Inflammatory macrophage (primary cell): ENCODE results near the gene DGAT2L6.
"Not testable (repeated sequence)": the region's sequence is repeated elsewhere in the genome, so short reads cannot be mapped to it uniquely, and the experiment has no call there.

Experiments
- DNase-seq, 2 donors: peaks; one replicate each; pipeline ENCODE4 v3.0.0-alpha.2; 2020 to 2022

The DGAT2L6 gene

DNA sequence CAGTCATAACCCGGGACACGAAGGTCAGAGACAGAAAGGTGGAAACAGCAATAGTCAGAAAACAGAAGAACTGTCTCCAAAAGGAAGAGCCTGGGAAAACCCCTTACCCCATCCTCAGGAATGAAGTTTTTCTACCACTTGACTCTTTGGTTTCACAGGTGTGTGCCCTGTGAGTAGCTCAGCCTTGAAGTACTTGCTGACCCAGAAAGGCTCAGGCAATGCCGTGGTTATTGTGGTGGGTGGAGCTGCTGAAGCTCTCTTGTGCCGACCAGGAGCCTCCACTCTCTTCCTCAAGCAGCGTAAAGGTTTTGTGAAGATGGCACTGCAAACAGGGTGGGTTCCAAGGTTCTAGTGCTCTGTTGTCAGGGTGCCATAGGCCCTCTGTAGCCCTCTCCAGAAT, 24.4 kb downstream of the DGAT2L6 start:
- no peak for DNase-seq

DNA sequence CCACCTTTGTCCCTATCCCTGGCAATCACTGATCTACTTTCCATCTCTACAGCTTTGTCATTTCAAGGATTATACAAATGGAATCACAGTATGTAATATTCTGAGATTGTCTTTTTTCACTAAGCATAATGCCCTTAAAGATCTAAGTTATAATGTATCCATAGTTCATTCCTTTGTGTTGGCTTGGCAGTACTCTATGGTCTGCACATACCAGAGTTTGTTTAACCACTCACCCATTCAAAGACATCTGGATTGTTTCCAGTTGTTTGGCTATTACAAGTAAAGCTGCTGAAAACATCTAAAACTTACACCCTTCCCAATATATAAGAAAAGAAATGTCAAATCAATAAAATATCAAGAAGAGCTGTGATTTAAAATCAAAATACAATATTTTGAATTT, 31.2 kb downstream of the DGAT2L6 start:
- DNase-seq = no peak

DNA sequence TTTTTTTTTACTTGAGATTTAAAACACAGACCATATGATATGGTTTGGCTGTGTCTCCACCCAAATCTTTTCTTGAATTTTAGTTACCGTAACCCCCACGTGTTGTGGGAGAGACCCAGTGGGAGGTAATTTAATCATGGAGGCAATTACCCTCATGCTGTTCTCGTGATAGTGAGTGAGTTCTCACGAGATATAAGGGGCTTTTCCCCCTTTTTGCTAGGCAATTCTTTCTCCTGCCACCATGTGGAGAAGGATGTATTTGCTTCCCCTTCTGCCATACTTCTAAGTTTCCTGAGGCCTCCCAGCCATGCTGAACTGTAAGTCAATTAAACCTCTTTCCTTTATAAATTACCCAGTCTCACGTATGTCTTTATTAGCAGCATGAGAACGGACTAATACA, 32.3 kb downstream of the DGAT2L6 start:
- not testable (repeated sequence) for DNase-seq

DNA sequence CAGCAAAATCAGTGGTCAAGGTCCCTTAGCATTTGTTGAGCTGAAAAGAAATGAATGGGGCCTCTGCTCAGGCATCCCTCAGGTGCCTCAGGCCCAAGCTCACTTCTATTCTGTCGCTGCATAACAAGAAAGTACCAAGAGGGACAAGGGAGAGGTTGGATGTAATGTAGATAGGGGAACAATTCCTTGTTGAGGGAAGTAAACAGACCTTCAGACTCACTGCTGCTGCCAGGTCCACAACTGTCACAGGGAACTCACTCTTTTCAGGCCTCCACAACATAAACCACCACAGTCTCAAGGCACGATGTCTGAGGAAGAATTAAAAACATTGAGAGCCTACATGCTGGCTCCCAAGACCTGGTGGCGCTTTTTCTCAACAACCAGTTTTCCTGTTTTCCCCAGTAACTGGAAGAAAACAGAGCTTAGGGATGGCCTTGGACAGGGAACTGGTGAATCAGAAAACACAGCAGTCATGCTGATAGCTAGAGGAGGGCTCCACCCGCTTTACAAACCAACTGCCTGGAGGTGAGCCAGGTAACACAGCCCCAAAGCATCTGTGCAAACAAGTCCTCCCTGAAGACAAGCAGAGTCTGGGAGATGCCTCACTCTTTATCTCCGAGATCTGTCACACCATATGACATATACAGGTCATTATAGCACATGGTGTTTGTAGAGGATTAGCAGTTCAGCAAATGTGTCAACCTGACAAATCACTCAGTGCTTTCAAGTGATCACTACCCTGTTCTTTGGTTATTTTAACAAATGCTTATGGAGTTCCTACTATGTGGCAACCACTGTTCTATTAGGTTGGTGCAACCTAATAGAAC, 42.9 kb downstream of the DGAT2L6 start:
- DNase-seq = no peak

DNA sequence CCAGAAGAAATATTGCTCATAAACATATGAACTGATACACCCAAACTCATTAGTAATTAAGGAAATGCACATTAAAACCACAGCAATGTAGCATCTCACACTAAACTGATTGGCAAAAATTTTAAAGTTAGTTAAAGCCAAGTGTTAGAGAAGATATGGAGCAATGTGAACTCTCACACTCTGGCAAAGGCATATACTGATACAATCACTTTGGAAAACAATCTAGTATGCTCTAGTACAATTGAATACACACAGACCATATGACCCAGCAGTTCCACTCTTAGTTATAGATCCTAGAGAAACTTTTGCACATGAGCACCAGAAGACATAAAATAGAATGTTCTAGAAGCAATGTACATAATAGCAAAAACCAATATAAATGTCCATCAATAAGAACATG, 48.8 kb downstream of the DGAT2L6 start:
- DNase-seq = no peak

DNA sequence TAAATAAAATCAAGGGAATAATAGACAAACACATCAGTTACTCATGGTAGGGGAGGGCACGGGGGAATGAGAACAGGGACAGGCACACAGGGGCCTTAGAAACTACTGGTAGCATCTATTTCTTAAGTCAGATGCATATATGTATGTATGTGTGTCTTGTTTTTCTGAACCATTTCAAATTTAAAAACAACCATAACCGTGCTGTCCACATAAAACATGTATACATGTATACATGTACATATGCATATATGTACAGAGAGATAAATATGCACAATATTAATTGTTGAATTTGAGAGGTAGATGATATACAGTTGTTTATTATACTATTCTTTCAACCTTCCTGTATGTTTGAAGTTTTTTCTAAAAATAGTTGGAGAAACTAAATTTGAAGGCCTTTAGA, 49.4 kb downstream of the DGAT2L6 start:
- DNase-seq = no peak

DNA sequence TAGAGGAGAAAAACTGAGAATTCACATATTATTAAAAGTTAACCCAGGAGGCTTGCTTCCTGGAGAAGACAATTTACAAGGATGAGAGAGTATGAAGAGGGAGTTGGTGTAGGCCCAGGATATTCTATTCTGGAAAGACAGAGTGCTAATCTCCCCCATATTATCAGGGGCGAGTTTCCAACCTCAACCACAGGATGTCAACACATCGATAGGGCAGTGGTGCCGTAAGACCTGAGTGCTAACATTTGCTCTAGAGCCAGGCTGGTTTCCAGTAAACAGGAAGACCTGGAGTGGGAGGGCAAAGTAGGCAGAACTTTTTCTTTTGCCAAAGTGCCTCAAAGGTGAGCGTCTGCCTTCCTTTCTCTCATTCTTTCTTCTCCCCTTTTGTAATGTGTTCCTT, 54.4 kb downstream of the DGAT2L6 start:
- DNase-seq = no peak

DNA sequence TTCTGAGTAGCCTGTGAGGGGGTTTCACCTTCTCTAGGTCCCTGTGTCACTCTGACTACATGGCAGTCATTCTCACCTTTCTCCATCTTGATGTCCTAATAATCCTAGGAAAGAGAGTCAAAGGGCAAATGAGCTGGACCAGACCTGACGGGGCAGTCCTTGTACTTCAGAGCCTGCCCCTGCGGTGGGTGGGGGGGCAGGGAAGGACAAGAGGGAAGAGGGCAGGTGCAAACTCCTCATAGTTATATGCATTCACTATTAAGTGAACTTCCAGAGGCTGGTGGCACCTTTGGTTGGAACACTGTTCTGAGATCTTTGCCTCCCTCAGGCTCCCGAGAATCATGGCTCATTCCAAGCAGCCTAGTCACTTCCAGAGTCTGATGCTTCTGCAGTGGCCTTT, 57.1 kb downstream of the DGAT2L6 start, which contains the start of gene AWAT1:
Gene AWAT1, plus strand, starts transcription at position 301 of the 400 bp plus-strand sequence. Its CDS starts 41 bp downstream, at position 342.
- DNase-seq = no peak

DNA sequence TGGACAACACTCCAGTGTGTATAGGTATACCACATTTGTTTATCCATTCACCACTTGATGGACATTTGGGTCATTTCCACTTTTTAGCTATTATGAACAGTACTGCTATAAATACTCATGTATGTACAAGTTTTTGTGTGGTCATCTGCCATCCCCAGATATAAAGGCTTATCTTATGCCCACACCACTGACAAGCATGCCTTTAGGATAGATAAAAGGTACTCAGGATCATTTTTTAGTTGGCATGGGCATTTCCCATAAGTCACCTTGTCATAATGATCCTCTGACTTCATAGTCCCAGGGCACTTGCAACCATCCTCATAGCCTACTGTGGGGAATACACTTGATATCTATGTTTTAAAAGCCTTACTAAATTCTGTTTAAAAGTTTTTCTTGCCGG, 63.5 kb downstream of the DGAT2L6 start:
- no peak for DNase-seq

DNA sequence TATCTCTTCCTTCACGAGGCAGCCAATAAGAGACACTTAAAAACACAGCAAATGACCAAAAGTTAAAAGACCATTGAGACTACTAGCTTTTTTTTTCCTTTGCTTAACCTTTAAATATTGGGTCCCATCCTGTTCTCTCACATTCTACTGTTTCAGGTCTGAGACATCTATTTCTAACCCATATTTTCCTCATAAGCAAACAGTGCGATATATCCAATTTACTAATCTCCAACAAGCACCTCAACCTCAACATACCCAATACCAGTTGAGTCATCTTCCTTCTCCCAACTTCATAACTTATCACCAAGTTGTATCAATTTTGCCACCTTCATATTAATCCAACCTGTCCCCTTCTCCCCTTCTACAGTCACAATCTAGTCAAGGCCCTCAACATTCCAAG, 64.2 kb downstream of the DGAT2L6 start:
- no peak for DNase-seq

DNA sequence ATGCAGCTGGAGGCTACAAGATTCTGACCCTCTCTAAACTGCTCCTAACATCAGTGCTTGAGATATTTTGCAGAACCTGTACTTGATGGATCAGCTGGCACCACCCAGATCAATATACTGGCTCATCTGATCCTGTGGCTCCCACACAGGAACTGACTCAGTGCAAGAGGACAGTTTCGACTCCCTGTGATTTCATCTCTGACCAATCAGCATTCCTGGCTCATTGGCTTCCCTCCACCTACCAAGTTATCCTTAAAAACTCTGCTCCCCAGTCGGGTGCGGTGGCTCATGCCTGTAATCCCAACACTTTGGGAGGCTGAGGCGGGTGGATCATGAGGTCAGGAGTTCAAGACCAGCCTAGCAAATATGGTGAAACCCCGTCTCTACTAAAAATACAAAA, 66.3 kb downstream of the DGAT2L6 start:
- DNase-seq = not testable (repeated sequence)

DNA sequence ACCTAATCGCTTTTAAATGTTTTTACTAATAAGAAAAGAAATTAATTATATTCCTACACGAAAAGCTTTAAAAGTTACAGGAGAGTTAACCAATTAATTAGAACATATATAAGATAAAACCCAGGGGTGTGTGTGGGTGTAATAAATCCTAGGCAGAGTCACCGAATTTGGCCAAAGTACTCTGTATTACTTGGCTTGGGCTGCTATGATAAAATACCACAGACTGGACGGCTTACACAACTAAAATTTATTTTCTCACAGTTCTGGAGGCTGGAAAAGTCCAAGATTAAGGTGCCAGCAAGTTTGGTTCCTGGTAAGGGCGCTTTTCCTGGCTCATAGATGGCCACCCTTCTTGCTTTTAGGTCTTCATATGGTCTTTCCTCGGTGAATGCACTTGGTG, 67.6 kb downstream of the DGAT2L6 start:
- no peak for DNase-seq

DNA sequence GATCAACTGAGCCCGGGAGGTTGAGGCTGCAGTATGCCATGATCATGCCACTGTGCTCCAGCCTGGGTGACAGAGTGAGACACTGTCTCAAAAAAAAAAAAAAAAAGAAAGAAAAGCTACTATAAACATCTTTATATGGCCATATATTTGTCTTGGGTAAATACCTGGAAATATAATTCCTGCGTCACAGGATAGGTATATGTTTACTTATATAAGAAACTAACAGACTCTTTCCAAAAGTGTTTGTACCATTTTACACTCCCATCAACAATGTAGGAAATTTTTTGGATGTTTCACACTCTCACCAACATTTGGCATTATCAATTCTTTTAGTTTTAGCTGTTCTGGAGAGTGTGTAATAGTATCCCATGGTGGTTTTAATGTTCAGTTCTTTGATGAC, 70.0 kb downstream of the DGAT2L6 start:
- DNase-seq = no peak

DNA sequence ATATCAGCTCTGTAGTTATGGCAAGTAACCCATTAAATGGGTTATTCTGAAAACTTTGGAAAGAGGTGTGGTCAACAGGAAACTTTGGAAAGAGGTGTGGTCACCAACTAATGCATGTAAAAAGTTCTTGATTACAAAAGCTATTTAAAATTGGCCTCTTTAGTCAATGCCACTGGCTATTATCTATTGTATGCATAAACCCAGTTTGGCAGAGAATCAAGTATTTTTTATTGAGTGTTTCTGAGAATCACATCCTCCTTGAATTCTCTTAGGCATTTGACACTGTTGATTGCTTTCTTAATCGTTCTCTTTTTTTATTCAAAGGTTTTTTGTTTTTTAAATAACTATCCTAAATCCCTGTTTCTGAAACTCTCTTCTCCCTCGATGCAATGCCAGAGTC, 75.2 kb downstream of the DGAT2L6 start:
- DNase-seq = no peak

DNA sequence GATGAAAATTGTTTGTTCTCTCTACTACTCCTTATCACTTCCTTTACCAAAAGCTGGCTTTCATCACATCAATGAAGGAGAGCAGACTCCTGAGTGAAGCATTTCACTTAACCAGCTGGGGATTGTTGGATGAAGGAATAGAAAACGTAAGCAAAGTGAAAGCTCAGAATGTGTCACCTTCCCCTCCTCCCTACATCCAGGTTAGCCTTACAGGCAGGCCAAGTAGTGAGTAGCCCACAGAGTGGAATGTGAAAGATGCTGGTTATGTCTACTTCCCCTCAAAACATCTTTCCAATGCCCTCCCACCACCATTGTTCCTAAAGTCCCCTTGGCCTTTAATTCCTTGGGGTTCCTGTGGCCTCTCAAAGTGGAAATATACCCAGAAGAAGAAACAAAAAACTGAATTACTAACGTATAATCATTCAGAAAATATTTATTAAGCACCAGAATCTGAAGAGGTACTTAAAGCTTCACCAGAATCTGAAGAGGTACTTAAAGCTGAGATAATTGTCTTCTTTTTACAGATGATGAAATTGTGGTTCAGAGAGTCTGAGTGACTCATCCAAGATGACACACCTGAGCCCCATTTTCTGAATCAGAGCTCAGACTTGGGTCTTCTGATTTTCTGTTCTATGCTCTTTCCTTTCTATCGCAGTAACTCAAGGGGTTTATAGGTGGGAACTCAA, 76.2 kb downstream of the DGAT2L6 start:
- no peak for DNase-seq

DNA sequence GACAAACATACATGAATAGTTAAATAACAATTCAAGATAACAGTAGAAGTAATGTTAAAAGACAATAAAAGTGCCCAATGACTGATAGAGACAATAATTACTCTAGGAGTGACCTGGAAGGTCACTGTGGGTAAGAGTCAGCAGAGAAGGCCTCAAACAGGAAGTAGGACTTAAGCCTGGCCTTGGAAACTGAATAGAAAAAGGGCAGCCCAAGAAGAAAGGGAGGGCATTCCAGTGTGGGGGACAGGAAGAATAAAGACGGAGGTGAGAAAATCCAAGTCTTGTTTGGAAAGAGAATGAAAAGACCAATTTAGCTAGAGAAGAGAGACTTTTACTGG, 76.7 kb downstream of the DGAT2L6 start:
- no peak for DNase-seq

DNA sequence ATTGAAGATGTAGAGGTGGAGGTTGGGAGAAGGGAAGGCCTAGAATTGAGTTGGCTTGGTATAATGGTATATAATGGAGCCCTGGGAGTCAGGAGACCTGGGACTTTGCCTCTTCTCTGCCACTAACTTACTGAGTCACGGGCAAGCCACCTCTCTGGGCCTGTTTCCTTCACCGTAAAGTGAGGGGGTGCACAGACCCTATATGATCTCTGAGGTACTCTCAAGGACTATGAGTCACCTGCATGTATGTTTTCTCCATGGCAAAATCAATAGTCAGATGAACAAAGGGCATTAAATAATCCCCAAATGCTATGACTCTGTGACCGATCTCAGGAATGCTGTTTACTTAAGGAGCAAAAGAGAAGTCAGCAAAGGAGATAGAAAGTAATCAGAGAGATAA, 77.6 kb downstream of the DGAT2L6 start:
- DNase-seq = no peak
